ENCODE results near the gene JAM3.
"Not testable (repeated sequence)": the region's sequence is repeated elsewhere in the genome, so short reads cannot be mapped to it uniquely, and the experiment has no call there.

JAM3 gene

GRCh38 chr11:134074346-134074745 is 5.5 kb downstream of the JAM3 start:
- no peak overlapping the region for H3K4me3 ChIP-seq (ENCODE audit: low read depth, low read length)
- in situ Hi-C loops (cut with HindIII; ENCODE audit: low sequenced_read_pairs) = no loop called here
- TF ChIP-seq, protein P1, sequence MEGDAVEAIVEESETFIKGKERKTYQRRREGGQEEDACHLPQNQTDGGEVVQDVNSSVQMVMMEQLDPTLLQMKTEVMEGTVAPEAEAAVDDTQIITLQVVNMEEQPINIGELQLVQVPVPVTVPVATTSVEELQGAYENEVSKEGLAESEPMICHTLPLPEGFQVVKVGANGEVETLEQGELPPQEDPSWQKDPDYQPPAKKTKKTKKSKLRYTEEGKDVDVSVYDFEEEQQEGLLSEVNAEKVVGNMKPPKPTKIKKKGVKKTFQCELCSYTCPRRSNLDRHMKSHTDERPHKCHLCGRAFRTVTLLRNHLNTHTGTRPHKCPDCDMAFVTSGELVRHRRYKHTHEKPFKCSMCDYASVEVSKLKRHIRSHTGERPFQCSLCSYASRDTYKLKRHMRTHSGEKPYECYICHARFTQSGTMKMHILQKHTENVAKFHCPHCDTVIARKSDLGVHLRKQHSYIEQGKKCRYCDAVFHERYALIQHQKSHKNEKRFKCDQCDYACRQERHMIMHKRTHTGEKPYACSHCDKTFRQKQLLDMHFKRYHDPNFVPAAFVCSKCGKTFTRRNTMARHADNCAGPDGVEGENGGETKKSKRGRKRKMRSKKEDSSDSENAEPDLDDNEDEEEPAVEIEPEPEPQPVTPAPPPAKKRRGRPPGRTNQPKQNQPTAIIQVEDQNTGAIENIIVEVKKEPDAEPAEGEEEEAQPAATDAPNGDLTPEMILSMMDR (IDR thresholded peaks at IDR 0.05; ENCODE audit: low read depth, low read length, missing control alignments) = no peak
- no peak for DNase-seq (ENCODE audit: low read depth)

DNA sequence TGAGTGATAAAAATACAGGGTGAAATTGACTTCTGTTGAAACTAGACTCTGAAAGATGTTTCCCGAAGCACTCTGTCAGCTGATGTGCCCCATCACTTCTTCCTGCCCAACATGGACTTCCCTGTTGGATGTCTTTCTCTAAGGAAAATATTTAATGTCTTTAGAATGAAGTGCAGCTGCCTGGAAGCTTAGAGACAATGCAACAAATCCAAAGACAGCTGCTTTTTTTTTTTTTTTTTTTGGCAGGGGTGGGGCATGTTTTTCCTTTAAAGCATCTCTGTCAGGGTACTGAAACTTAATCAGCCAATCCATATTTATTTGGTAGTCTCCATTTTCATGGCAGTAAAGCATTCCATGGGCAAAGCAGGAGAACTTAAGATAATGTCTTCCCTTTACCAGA is 5.9 kb downstream of the JAM3 start:
- in situ Hi-C loops (cut with HindIII; ENCODE audit: low sequenced_read_pairs) = no loop called here
- no peak for DNase-seq (ENCODE audit: low read depth)
- no peak overlapping the region for H3K4me3 ChIP-seq (ENCODE audit: low read depth, low read length)
- TF ChIP-seq, protein P1 (IDR thresholded peaks at IDR 0.05; ENCODE audit: low read depth, low read length, missing control alignments) = no peak

- DNase-seq (ENCODE audit: low read depth) = no peak
- no peak overlapping the region for H3K4me3 ChIP-seq (ENCODE audit: low read depth, low read length)
- in situ Hi-C loops (cut with HindIII; ENCODE audit: low sequenced_read_pairs) = no loop called here
- TF ChIP-seq, protein P1 (IDR thresholded peaks at IDR 0.05; ENCODE audit: low read depth, low read length, missing control alignments) = no peak
These were observed 10.4 kb downstream of the JAM3 start for GRCh38 chr11:134079317-134079716.

DNA sequence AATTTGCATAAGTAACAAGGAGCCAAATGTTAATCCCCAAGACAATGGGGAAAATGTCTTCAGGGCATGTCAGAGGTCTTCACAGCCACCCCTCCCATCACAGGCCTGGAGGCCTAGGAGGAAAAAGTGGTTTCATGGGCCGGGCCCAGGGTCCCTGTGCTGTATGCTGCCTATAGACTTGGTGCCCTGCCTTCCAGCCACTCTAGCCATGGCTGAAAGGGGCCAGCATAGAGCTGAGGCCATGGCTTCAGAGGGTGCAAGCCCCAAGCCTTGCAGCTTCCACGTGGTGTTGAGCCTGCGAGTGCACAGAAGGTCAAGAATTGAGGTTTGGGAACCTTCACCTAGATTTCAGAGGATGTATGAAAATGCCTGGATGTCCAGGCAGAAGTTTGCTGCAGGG is 12.4 kb downstream of the JAM3 start:
- H3K4me3 ChIP-seq (ENCODE audit: low read depth, low read length); in situ Hi-C loops (cut with HindIII; ENCODE audit: low sequenced_read_pairs); DNase-seq (ENCODE audit: low read depth): not testable (repeated sequence)

GRCh38 chr11:134082990-134083389 is 14.1 kb downstream of the JAM3 start:
- in situ Hi-C loops (cut with HindIII; ENCODE audit: low sequenced_read_pairs) = no loop called here
- no peak overlapping the region for H3K4me3 ChIP-seq (ENCODE audit: low read depth, low read length)
- DNase-seq (ENCODE audit: low read depth) = no peak

GRCh38 chr11:134086376-134086775 is 17.5 kb downstream of the JAM3 start:
- TF ChIP-seq, protein P1 (IDR thresholded peaks at IDR 0.05; ENCODE audit: low read depth, low read length, missing control alignments) = no peak
- no peak for DNase-seq (ENCODE audit: low read depth)
- in situ Hi-C loops (cut with HindIII; ENCODE audit: low sequenced_read_pairs) = no loop called here
- H3K4me3 ChIP-seq (ENCODE audit: low read depth, low read length) = no peak overlapping the region

More at GRCh38 chr11:134082990-134083389, 14.1 kb downstream of the JAM3 start:
- TF ChIP-seq, protein P1 (IDR thresholded peaks at IDR 0.05; ENCODE audit: low read depth, low read length, missing control alignments) = no peak

DNA sequence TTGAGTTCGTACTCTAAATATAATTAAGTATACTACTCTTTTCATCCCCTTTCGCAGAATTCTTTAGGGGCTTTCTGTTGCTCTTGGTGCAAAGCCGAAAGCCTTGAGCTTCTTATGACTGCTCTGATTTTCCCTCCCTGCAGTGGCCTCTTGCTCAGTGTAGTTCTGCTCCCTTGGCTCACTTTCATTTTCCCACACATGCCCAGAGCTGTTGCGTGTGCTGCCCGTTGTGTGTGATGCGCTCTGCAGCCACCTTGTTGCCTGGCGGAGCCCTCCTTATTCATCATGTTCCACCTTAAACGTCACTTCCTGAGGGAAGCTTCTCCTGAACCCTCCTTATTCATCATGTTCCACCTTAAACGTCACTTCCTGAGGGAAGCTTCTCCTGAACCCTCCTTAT is 23.1 kb downstream of the JAM3 start:
- H3K4me3 ChIP-seq (ENCODE audit: low read depth, low read length); in situ Hi-C loops (cut with HindIII; ENCODE audit: low sequenced_read_pairs); DNase-seq (ENCODE audit: low read depth): not testable (repeated sequence)

DNA sequence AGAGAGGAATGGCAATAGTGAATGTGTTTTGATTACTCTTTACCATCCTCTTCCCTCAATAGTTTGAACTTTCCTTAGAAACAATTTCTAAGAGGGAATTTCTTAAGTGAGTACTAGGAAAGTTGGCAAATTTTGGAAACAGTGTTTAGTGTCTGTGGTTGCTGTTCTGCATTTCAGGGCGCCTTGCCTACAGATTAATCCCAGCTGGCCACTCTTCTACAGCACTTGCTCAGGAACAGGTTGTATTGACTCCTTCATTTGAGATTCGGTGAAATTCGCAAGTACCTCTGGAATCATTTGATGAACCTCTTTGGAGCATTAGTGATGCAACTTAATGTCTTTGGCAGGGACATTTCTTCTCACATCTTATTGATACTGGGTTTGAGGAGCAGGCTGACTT is 28.3 kb downstream of the JAM3 start:
- DNase-seq (ENCODE audit: low read depth) = no peak
- in situ Hi-C loops (cut with HindIII; ENCODE audit: low sequenced_read_pairs) = no loop called here
- no peak overlapping the region for H3K4me3 ChIP-seq (ENCODE audit: low read depth, low read length)
- TF ChIP-seq, protein P1 (IDR thresholded peaks at IDR 0.05; ENCODE audit: low read depth, low read length, missing control alignments) = no peak
